SKM-1 (cell line): ENCODE measurements around the gene GP1BA.
"Not testable (repeated sequence)": the region's sequence is repeated elsewhere in the genome, so short reads cannot be mapped to it uniquely, and the experiment has no call there.

Experiments used
- DNase-seq: peaks from one replicate; lab custom pipeline; 2025; ENCODE audit not compliant: unreplicated experiment; lab: John Stamatoyannopoulos, UW

Gene GP1BA

DNA sequence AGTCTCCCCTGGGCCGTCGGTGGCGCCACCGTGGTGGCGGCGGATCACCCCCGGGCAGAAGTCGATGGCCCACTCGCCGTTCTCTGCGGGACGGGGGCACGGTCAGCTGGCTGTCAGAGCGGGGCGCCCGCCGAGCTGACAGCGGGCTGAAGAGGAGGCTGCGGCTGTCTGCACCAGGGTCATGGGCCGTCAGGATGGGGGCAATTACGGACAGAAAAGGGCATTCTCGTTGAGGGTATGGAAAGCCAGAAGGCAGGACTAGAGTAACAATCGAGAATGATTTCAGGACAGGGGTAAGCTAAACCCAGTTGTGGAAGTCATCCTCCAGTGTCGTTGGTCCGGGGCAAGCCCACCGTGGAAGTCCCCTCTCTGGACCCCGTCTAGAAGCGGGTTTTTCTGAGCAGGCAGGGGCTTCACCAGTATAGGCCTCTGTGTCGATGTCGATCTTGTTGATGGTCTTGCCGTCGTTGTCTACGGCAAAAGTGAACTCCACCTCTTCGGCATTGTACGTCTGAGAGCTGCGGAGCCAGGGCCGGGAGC, 30.9 kb upstream of the GP1BA start:
- DNase-seq: no peak

DNA sequence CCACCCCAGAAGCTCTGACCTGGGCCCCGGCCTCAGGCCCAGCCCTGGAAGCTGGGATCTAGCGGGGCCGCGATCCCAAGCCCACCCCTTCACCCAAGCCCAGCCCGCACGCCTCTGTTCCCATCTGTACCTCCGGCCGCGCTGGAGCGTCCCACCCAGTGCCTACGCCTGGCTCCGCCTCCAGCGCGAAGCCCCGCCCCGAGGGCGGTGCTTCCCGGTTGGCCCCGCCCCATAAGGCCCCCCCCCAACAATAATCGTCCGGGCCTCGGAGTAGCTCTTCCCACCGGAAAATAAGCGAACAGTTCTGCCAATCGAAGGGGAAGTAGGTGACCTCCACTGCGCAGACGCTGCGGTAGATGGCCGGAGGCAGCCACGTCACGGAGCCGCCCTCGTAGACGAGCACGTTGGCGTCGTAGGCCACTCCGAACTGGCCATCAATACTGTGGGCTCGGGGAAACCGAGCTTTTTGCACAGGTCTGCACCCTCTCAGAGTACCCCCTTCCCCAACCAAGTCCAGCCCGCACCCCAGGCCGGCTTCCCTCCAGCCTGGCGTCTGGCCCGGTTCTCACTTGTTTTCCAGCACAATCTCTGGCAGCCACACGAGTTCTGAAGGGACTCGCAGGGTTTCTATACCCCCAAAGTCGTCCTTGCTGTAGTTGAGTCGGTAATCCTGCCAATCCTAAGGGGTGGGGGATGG, 30.3 kb upstream of the GP1BA start:
- no peak for DNase-seq

DNA sequence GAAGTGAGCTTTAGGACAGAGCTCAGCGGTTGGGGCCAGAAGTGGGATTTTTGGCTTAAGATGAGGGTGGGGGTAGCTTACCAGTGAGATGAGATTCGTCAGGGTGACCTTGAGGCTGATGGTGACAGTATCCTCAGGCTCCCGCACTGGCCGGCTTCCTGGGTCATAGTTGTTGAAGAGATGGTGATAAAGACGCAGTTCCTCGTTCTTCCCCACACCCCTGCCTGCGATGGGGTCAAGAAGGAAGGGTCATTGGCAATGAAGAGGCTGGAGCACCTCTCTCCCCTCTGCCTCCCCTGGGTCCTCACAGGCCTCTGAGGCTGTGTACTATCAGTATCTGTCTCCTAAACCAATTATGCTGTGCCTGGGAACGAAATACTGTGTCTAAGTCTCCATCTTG, 29.5 kb upstream of the GP1BA start:
- DNase-seq: no peak

DNA sequence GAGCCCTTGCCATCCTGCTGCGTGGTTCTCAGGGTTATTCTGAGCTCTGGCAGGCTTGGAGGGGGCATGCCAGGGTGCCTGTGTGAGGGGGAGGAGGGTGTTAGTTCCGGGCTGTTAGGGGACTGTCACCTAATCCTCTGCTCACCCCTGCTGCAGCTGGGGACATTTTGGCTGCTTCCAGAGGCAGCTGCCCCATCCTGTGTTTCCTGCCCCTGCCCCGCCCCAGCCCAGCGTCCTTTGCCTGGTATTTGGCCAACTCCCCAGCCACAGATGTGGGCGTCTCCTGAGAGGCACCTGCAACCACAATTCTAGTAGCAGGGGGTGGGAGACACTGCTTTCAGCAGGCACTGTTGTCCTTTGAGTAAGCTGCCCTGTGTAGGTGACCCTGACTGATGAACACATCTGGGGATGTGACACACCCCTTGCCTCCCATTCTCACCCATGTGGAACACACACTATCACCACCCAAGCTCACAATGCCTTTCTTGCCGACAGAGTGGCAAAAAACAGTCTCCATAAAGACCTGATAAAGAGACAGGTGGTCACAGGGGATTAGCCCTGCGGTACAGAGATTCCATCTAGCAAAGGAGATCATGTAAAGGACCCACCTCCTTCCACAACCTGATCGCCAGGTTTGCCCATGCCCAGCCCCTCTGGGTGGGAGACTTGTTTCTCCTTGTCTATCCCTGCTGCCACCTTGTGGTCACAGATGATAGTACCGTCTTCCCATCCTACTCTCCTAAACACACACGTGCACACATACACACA, 28.8 kb upstream of the GP1BA start, which contains the start of gene CHRNE:
CHRNE (minus strand) TSS at position 48 of the 768 bp plus-strand sequence; CDS start at position 13, 35 bp downstream.
- DNase-seq: peak; percentile 11

DNA sequence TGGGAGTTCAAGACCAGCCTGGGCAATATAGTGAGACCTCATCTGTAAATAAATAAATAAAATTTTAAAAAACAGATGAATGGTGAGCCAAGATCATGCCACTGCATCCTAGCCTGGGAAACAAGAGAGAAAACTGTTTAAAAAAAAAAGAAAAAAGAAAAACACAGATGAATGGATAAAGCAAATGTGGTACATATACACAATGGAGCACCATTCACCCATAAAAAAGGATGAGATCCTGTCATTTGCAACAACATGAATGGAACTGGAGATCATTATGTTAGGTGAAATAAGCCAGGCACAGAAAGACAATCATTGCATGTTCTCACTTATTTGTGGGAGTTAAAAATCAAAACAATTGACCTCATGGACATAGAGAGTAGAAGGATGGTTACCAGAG, 25.4 kb upstream of the GP1BA start:
- DNase-seq: not testable (repeated sequence)

DNA sequence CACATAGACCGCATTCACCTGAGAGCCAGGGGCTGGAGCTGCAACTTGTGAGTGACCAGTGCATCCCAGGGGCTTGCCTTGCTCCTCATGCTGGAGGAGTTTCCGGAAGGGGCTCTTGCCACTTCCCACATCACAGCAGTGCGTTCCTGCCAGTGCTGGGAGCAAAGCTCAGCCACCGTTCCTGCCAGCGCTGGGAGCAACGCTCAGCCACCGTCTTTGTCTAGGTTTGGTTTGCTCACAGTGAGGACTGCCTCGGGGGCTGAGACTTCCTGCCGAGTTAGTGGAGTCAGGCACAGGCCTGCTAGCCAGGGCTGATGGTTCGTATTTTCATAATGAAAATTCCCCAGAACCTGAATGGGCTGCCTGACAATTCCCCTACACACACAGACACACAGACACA, 23.8 kb upstream of the GP1BA start:
- no peak for DNase-seq

DNA sequence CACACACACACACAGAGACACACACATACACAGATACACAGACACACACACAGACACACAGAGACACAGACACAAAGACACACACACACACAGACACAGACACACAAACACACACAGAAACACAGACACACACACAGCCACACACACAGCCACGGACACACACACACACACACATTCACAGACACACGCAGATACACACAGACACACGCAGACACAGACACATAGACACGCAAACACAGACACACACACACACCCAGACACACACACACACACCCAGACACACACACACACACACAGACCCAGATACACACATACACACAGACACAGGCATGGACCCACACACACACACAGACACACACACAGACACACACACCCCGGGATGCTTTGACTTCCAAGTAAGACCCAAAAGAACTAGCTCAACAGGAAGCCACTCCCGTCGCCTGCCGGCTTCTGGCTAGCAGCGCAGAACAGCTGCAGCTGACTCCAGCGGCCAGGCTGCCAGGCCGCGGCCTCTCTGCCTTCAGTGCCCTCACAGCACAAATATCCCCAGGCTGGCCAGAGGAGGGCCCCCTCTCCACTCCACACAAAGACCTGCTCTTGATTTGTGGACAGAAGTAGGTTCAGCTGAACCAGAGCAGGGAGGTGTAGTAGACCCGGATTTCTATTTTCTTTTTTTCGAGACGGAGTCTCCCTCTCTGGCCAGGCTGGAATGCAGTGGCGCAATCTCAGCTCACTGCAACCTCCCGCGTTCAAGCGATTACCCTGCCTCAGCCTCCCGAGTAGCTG, 23.2 kb upstream of the GP1BA start:
- DNase-seq: peak; percentile 14

DNA sequence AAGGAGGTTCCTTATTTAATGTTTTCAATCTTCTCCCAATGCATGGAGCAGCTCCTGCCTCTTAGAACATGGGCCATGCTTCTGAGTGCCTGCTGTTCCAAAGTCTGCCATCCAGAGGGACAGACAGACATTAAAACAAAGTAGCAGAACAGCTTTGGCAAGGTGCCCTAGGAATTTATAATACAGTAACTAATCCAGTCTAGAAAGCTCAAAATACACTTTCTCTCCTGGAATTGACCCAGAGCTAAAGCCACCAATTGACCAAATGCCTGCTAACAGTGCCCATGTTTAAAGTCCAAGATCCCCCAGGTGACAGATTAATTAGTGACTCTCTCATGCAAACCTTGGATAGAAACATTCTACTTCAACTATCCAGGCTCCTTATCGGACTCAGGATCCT, 18.1 kb upstream of the GP1BA start:
- DNase-seq: no peak

DNA sequence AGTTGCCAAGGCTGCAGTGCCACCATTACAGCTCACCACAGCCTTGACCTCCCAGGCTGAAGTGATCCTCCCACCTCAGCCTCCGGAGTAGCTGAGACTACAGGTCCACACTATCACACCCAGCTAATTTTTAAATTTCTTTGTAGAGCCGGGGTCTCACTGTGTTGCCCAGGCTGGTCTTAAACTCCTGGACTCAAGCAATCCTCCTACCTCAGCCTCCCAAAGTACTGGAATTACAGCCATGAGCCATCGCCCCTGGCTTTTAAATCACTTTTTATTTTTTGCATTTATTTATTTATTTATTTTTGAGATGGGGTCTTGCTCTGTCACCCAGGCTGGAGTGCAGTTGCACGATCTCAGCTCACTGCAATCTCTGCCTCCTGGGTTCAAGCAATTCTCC, 17.5 kb upstream of the GP1BA start:
- DNase-seq: not testable (repeated sequence)

DNA sequence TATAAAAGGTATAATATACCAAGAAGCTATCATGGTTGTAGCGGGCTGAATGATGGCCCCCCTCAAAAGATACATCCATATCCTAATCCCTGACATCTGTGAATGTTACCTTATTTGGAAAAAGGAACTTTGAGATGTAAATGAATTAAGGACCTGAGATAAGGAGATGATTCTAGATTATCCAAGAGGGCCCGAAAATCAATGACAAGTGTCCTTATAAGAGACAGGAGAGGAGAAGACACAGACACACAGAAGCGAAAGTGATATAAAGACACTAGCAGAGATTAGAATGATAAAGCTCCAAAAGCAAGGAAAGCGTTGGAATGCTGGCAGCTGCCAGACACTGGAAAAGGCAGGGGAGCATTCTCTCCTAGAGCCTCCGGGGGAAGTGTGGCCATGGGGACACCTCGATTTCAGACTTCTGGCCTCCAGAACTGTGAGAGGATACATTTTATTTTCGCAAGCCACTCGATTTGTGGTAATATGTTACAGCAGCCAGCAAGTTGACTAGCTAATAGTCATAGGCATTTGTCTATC, 12.5 kb upstream of the GP1BA start:
- DNase-seq: no peak

DNA sequence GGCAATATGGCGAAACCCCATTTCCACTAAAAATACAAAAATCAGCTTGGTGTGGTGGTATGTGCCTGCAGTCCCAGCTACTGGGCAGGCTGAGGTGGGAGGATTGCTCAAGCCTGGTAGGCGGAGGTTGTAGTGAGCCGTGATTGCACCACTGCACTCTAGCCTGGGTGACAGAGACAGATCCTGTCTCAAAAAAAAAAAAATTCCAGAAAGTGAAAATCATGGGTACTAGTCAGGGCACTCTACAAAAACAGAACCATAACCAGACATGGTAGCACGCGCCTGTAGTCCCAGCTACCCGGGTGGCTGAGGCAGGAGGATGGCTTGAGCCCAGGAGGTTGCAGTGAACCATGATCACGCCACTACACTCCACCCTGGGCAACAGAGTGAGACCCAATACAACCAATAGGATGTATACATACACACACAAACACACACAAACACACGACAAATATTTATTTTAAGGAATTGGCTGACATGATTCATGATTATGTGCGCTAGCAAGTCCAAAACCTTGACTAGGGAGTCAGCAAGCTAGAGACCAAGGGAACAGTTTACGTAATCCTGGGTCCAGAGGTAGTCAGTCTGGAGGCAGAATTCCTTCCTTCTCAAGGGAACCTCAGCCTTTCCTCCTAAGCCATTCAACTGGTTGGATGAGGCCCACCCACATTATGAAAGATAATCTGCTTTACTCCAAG, 11.6 kb upstream of the GP1BA start:
- DNase-seq: no peak

DNA sequence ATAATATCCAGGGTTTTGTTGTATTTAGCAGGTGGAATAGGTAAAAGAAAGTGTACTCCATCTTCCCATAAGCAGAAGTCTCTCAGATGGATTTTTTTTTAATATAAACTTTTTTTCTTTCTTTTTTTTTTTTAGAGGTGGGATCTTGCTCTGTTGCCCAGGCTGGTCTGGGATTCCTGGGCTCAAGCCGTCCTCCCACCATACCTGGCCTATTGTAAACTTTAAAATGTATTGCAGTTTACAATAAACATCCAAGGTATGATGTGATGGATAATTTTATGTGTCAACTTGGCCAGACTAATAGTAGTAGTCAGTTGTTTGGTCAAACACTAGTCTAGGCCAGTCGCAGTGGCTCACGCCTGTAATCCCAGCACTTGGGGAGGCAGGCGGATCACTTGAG, 10.8 kb upstream of the GP1BA start:
- DNase-seq: no peak

DNA sequence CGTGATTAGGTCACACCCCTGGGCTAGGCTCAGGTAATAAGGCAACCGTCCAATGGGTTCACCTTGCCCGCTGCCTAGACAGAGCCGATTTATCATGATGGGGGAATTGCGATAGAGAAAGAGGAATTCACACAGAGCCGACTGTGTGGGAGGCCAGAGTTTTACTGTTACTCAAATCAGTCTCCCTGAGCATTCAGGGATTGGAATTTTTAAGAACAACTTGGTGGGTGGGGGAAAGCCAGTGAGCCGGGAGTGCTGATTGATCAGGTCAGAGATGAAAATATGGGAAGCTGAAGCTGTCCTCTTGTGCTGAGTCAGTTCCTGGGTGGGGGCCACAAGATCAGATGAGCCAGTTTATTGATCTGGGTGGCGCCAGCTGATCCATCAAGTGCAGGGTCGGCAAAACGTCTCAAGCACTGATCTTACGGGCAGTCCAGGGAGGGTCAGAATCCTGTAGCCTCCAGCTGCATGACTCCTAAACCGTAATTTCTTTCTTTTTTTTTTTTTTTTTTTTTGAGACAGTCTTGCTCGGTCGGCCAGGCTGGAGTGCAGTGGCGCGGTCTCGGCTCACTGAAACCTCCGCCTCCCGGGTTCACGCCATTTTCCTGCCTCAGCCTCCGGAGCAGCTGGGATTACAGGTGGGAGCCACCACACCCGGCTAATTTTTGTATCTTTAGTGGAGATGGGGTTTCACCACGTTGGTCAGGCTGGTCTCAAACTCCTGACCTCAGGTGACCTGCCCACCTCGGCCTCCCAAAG, 5.3 kb upstream of the GP1BA start:
- DNase-seq: not testable (repeated sequence)

DNA sequence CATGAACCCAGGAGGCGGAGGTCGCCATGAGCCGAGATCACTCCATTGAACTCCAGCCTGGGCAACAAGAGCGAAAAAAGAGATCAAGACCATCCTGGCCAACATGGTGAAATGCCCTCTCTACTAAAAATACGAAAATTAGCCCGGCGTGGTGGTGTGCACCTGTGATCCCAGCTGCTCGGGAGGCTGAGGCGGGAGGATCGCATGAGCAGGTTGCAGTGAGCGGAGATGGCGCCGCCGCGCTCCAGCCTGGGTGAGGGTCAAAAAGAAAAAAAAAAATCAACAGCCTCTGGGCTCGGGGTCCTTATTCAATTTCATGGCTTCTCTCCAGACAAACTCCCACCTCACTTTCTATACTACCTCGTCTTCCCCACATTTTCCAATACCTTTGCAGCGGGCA, 3.2 kb upstream of the GP1BA start:
- no peak for DNase-seq

DNA sequence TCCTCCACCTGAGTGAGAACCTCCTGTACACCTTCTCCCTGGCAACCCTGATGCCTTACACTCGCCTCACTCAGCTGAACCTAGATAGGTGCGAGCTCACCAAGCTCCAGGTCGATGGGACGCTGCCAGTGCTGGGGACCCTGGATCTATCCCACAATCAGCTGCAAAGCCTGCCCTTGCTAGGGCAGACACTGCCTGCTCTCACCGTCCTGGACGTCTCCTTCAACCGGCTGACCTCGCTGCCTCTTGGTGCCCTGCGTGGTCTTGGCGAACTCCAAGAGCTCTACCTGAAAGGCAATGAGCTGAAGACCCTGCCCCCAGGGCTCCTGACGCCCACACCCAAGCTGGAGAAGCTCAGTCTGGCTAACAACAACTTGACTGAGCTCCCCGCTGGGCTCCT, 679 bp downstream of the GP1BA start:
- DNase-seq: no peak

DNA sequence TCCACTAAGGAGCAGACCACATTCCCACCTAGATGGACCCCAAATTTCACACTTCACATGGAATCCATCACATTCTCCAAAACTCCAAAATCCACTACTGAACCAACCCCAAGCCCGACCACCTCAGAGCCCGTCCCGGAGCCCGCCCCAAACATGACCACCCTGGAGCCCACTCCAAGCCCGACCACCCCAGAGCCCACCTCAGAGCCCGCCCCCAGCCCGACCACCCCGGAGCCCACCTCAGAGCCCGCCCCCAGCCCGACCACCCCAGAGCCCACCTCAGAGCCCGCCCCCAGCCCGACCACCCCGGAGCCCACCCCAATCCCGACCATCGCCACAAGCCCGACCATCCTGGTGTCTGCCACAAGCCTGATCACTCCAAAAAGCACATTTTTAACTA, 1.6 kb downstream of the GP1BA start:
- no peak for DNase-seq

DNA sequence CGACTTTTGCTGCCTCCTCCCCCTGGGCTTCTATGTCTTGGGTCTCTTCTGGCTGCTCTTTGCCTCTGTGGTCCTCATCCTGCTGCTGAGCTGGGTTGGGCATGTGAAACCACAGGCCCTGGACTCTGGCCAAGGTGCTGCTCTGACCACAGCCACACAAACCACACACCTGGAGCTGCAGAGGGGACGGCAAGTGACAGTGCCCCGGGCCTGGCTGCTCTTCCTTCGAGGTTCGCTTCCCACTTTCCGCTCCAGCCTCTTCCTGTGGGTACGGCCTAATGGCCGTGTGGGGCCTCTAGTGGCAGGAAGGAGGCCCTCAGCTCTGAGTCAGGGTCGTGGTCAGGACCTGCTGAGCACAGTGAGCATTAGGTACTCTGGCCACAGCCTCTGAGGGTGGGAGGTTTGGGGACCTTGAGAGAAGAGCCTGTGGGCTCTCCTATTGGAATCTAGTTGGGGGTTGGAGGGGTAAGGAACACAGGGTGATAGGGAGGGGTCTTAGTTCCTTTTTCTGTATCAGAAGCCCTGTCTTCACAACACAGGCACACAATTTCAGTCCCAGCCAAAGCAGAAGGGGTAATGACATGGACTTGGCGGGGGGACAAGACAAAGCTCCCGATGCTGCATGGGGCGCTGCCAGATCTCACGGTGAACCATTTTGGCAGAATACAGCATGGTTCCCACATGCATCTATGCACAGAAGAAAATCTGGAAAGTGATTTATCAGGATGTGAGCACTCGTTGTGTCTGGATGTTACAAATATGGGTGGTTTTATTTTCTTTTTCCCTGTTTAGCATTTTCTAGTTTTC, 2.3 kb downstream of the GP1BA start:
- peak; percentile 22 for DNase-seq

DNA sequence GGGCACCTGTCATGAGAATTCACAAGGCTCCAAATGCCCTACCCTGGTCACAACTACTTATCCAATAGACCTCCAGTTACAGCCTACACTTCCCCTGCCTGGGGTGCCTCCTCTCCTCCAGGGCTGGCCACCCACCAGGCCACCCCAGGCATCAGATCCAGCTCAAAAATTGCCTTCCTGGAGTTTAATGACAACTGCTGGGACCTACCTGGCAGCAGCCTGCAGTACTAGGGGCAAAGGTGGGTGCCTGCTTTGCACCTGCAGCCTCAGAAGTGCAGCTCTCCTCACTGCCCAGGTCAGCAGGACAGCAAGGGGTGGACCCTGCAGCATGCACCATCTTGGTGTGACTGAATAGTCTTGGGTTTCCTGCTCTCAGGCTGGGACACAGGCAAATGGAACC, 3.6 kb downstream of the GP1BA start:
- no peak for DNase-seq

DNA sequence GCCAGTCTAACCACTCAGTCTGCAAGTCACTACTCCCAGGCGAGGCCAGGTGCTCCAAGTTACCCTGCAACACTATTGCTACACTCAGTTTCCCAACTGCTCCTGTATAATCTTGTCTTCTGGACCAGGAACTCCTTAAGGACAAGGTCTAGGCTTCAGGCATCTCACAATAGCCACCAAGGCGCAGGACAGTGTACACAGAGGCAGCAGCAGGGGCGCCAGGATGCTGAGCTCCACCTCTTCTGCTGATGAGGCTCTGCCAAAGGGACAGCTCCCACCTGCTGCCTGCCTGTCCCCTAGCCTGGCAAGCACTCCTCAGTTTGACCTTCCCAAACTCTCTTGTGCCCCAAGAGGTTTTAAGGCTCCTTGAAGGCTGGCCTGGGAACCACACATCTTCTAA, 4.4 kb downstream of the GP1BA start:
- no peak for DNase-seq
